Measurements from ENCODE around the gene FHAD1.

DNA sequence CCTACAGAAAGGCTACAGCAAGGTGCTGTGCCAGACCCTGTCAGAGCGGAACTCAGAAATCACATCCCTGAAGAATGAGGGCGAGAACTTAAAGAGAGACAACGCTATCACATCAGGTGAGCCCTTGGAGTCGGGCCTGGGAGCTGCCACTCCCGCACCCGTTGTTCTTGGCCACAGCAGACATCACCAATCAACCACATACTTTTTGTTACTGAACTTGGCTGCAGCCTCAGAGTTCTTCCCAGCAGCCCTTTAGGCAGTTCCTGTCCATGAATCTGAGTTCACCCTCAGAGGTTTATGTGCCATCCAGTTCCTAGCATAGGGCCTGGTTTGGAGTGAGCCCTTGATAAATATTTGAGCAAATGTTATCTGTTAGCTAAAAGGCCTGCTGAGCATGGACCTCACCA is 61.6 kb downstream of the FHAD1 start:
- TF ChIP-seq POLR2A (IDR thresholded peaks at IDR 0.05), result no peak
- no peak for TF ChIP-seq CTCF (IDR thresholded peaks at IDR 0.05)
- no peak for TF ChIP-seq POLR2AphosphoS5 (IDR thresholded peaks at IDR 0.05; ENCODE audit: insufficient read depth in 1 of 2, low read depth in 1 of 2)
